Measurements from ENCODE around the gene APOD.

GRCh38 chr3:195549931-195550519 is 33.7 kb downstream of the APOD start:
- TF ChIP-seq CTCF (IDR thresholded peaks at IDR 0.05) (no peak), EP300 (IDR thresholded peaks at IDR 0.05) (no peak), POLR2AphosphoS5 (IDR thresholded peaks at IDR 0.05) (no peak), POLR2A (IDR thresholded peaks at IDR 0.05) (no peak)
